GM12873 (cell line): Measurements from ENCODE around the gene PDE1C.

Experiments used
- TF ChIP-seq, protein P1 (sequence below): IDR thresholded peaks from 2 replicates; pipeline ENCODE4 v1.5.1; 2012; ENCODE audit warnings: low read depth, mild to moderate bottlenecking, moderate library complexity, low read length, control low read depth; ENCODE audit not compliant: insufficient read depth; ENCODE audit errors: missing control alignments

The PDE1C gene

DNA sequence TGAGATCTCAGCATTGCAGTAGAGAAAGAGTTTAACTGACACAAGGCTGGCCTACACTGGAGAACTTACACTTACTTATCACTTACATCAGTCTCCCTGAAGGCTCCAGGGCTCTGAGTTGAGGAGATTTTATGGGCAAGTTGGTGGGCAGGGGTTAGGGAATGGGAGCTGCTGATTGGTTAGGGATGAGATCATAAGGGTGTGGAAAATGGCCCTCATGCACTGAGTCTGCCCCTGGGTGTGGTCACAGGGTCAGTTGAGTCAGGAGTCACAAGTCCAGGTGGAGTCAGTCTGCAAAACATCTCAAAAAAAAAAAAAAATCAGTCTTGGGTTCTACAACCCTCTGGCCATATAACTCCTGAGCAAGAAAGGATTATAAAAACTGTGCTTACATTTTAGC is 322.7 kb downstream of the PDE1C start:
- TF ChIP-seq, protein P1, sequence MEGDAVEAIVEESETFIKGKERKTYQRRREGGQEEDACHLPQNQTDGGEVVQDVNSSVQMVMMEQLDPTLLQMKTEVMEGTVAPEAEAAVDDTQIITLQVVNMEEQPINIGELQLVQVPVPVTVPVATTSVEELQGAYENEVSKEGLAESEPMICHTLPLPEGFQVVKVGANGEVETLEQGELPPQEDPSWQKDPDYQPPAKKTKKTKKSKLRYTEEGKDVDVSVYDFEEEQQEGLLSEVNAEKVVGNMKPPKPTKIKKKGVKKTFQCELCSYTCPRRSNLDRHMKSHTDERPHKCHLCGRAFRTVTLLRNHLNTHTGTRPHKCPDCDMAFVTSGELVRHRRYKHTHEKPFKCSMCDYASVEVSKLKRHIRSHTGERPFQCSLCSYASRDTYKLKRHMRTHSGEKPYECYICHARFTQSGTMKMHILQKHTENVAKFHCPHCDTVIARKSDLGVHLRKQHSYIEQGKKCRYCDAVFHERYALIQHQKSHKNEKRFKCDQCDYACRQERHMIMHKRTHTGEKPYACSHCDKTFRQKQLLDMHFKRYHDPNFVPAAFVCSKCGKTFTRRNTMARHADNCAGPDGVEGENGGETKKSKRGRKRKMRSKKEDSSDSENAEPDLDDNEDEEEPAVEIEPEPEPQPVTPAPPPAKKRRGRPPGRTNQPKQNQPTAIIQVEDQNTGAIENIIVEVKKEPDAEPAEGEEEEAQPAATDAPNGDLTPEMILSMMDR, result no peak

DNA sequence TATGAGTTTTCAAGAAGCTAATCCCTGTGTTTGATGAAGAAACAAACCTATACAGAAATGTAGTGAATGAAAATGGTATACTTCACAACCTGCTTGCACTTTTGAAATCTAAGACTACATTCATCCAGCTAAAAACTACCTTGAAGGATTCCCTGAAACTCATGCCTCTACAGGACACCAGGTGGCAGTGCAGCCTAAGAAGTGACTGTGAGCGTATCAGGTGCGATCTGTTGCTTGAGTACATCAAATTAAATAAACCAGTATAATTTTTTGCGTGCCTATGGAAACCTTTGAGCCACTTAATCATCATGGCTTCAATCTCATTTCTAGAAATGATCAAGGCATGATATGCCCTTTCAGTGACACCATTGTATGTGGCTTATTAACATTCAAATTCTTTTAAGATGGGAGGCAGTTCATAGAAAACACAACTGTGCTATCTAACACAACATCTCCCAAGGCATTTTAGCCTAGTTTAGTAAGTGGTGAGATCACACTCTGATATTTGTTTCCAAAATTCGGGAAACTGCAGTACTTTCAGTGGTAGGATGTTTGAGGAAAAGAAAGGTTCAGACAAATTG is 325.8 kb downstream of the PDE1C start:
- TF ChIP-seq, protein P1, result peak; percentile 87

GRCh38 chr7:31741852-31742251 is 328.4 kb downstream of the PDE1C start:
- TF ChIP-seq, protein P1, result no peak

DNA sequence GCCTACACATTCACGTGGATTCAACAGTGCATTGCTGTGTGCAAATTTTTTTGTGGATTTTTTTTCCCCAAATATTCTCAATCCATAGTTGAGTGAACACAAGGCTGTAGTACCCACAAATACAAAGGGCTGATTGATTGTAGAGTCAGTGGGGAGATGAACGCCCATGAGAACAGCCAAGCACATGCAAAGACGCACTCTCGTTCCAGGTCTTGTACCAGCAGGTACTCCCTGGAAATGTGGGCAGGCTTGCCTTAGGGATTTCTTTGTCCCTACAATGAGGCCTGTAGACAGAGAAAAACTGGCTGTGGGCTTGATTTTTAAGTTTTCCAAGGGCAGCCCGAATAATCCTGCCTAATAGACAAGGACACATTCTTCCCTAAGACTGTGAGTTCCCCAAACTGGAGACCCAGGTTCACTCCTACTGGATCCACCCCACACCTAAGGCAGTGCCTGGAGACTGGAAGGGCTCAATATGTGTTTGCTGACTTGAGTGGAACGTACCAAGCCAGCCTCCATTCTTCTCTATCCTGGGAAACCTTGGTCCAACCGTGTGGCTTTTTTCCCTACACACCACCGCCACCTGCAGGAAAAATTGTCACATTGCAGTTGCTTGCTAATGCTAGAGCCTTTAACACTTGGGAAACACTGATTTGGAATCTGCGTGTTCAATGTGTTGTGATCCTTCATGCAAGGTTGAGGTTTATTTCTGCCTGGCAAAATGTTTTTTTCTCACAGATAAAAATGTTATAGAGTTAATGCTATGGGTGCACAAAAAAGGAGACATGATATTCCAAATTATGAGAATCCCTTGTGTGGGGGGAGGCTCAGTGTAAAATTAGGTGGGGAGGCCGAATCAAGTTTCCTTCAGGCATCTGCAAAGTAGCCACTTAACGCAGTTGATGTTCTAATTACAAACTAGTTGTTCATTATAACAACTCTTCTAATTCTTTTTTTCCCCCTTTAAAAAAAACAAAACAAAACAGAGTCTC is 333.9 kb downstream of the PDE1C start:
- TF ChIP-seq, protein P1, result peak; percentile 88

GRCh38 chr7:31734456-31734855 is 335.8 kb downstream of the PDE1C start:
- TF ChIP-seq, protein P1, result no peak

- TF ChIP-seq, protein P1, result peak; percentile 11
Observed at GRCh38 chr7:31729195-31729804, 340.9 kb downstream of the PDE1C start.

- TF ChIP-seq, protein P1, result no peak
Observed at GRCh38 chr7:31724696-31725095, 345.5 kb downstream of the PDE1C start.
